ENCODE results near the gene RNH1. TPM values are rescaled to one million over a fixed set of nuclear protein-coding genes. Genes with fewer than 3 reads are reported as not detected.

RNH1 gene
- total and polyA plus RNA-seq, 2 of the 8 experiments (the other 6 are each of a cell fraction or from before 2014, with no cell fraction given), result 48.7 to 49.8 TPM

- Histone ChIP-seq H3K79me1 (ENCODE audit: low read depth, low read length) (peaks cover 21% of the 10 kb centered on the region; the same call in 1 of the 2 replicates), H3K9ac (replicated peaks in 1 of 4; ENCODE audit: extremely low read depth in 1 of 4, low read depth in 3 of 4, low read length in 3 of 4) (no peak overlapping the region), H4K5ac (ENCODE audit: insufficient read length, low read depth, low read length) (no peak overlapping the region), H3K23ac (ENCODE audit: insufficient read length) (no peak overlapping the region), H2AFZ (ENCODE audit: low read length) (no peak overlapping the region), H3K27ac (ENCODE audit: low read depth, low read length) (no peak overlapping the region), H3K4ac (replicated peaks; ENCODE audit: insufficient read length, low read depth, low read length) (no peak overlapping the region), H3K56ac (replicated peaks; ENCODE audit: insufficient read length, low read depth, low read length) (no peak overlapping the region), H4K91ac (replicated peaks; ENCODE audit: insufficient read length, low read length) (no peak overlapping the region), H3K4me1 (replicated peaks in 1 of 4; ENCODE audit: control insufficient read depth in 3 of 4, insufficient read depth in 4 of 4, low read length in 3 of 4) (peaks cover 3 to 24% (median 6%) of the 10 kb centered on the region in 4 experiments), H2AK5ac (ENCODE audit: low read depth, low read length) (no peak overlapping the region), H2BK20ac (ENCODE audit: low read length) (no peak overlapping the region), H3K9me3 (ENCODE audit: insufficient read depth in 2 of 2, low read depth in 1 of 2, low read length in 1 of 2) (no peaks in the 10 kb centered on the region), H2BK15ac (ENCODE audit: low read length) (no peak overlapping the region), H3K18ac (ENCODE audit: extremely low read depth, low read length) (no peak overlapping the region), H2BK5ac (ENCODE audit: low read depth, low read length) (no peak overlapping the region; the same call in 1 of the 2 replicates), H3K27me3 (replicated peaks in 1 of 4; ENCODE audit: control insufficient read depth in 3 of 4, extremely low read depth in 1 of 4, insufficient read depth in 3 of 4, low read length in 3 of 4) (no peaks in the 10 kb centered on the region), H2BK12ac (ENCODE audit: low read depth, low read length) (no peak overlapping the region), H4K8ac (ENCODE audit: extremely low read depth, insufficient read depth, low read length) (no peak overlapping the region), H4K20me1 (replicated peaks in 1 of 2; ENCODE audit: control insufficient read depth in 1 of 2, insufficient read depth in 2 of 2, low read length in 2 of 2) (peaks cover 15 to 23% of the 10 kb centered on the region in 2 experiments), H3K36me3 (ENCODE audit: control insufficient read depth in 2 of 4, insufficient read depth in 4 of 4, low read length in 3 of 4) (peaks cover 2 to 11% (median 3%) of the 10 kb centered on the region in 4 experiments; a peak in 3 of 8 replicates), H3K4me2 (ENCODE audit: insufficient read depth in 1 of 2, low read depth in 2 of 2, low read length in 2 of 2) (no peak overlapping the region), H3K14ac (ENCODE audit: insufficient read length) (no peak overlapping the region), H3K79me2 (ENCODE audit: control insufficient read depth in 1 of 2, insufficient read depth in 2 of 2, low read length in 2 of 2) (peaks cover 22 to 74% of the 10 kb centered on the region in 2 experiments), H2BK120ac (replicated peaks; ENCODE audit: low read depth, low read length) (no peak overlapping the region), H3K4me3 (ENCODE audit: extremely low read depth in 1 of 4, insufficient read depth in 2 of 4, low read depth in 3 of 4, low read length in 4 of 4) (no peak overlapping the region), H3K23me2 (ENCODE audit: low read depth, low read length) (no peaks in the 10 kb centered on the region; the same call in 1 of the 2 replicates)
- DNase-seq (ENCODE audit: low read depth in 1 of 2, low spot score in 2 of 2) (no peak), FAIRE-seq (no peak)
- TF ChIP-seq ZNF274 (IDR thresholded peaks at IDR 0.05; ENCODE audit: borderline replicate concordance, extremely low read depth, low read length) (no peak), GABPA (IDR thresholded peaks at IDR 0.05; ENCODE audit: borderline replicate concordance, insufficient read depth, low read length) (no peak), SP4 (IDR thresholded peaks at IDR 0.05; ENCODE audit: low read length) (no peak), CBX5 (IDR thresholded peaks at IDR 0.05; ENCODE audit: low read depth, low read length) (no peak), CHD1 (IDR thresholded peaks at IDR 0.05; ENCODE audit: low read depth, low read length) (no peak), NRF1 (IDR thresholded peaks at IDR 0.05; ENCODE audit: low read depth, low read length) (no peak), RAD21 (IDR thresholded peaks at IDR 0.05 in 1 of 2, conservative IDR thresholded peaks at IDR 0.05 in 1 of 2; ENCODE audit: low read depth in 2 of 2, low read length in 2 of 2) (no peak)
- ChIA-PET POLR2A (ENCODE audit: partially characterized antibody) (interaction anchor here (0.6 to 1.5 kb wide), 5 partner anchors 10 to 73 kb away, joined by 3 to 4 read pairs (median 3); partner anchors contain the start of gene ANO9), CTCF (ENCODE audit: partially characterized antibody) (interaction anchor here (0.9 to 1.2 kb wide), 2 partner anchors 64 to 90 kb away, joined by 3 to 5 read pairs; no protein-coding TSS in a partner anchor)
- 95% methylated on average over 9 of the region's 9 CpGs; no CpG with 5 or more reads in 1 of the 2 experiments for WGBS, 2 experiments (ENCODE audit: extremely low coverage in 1 of 2, insufficient coverage in 1 of 2, insufficient read length in 1 of 2, insufficient replicate concordance in 2 of 2, low coverage in 1 of 2, low lambda C conversion rate in 2 of 2, missing lambda C conversion rate in 1 of 2)
These were observed 53.0 kb downstream of the RNH1 start for GRCh38 chr11:454043-454442.

Measured in H1 (cell line).